ENCODE results near the gene ALPP. TPM values are rescaled to one million over a fixed set of nuclear protein-coding genes. Genes with fewer than 3 reads are reported as not detected.
A peak's percentile ranks its signal among the peaks of the same experiment; 100 is the strongest.
"Not testable (repeated sequence)": the region's sequence is repeated elsewhere in the genome, so short reads cannot be mapped to it uniquely, and the experiment has no call there.

Gene ALPP
- total and polyA plus RNA-seq, 4 donors: 7.0 to 25.8 (median 11.5) TPM

DNA sequence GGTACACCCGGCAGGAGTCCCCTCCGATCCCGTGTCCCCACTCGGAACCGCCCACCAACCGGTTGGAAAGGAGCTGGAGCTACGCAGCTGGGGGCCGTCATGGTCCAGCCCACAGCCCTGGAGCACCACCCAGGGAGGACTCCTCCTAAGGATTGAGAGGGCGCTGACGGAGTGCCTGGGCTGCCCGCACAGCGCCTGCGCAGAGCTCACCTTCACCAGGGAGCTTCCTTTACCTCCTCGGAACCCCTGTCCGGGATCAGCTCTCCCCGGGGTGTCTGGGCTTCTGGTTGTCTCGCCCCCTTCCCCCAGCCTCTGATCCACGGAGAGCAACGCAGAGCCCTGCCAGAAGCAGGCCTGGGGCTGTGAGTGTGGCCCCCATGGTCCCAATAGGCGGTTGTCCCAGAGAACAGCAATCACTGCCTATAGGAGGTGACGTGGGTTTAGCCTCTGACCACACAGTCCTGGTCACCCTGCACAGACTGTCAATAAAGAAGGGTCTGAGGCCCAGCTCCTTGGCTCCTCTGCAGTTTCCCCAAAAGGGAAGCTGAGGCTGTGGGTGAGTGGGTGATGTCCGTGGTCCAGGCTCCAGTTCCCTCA lies 42.7 kb downstream of the ALPP start:
- H3K36me3 ChIP-seq (ENCODE audit: control insufficient read depth in 4 of 4, insufficient read depth in 4 of 4, low read length in 4 of 4): no peaks in the 10 kb centered on the region
- no peak overlapping the region for H3K4me3 ChIP-seq
- no peak overlapping the region for H3K27ac ChIP-seq (ENCODE audit: low read depth in 1 of 2, low read length in 1 of 2)
- H3K9me3 ChIP-seq (ENCODE audit: control insufficient read depth in 4 of 4, insufficient read depth in 3 of 4, low read length in 3 of 4): peaks cover 0 to 15% (median 2%) of the 10 kb centered on the region in 4 donors
- WGBS, 2 donors: 21 to 26% methylated on average over 21 to 22 of the region's 22 CpGs
- TF ChIP-seq, protein P1, sequence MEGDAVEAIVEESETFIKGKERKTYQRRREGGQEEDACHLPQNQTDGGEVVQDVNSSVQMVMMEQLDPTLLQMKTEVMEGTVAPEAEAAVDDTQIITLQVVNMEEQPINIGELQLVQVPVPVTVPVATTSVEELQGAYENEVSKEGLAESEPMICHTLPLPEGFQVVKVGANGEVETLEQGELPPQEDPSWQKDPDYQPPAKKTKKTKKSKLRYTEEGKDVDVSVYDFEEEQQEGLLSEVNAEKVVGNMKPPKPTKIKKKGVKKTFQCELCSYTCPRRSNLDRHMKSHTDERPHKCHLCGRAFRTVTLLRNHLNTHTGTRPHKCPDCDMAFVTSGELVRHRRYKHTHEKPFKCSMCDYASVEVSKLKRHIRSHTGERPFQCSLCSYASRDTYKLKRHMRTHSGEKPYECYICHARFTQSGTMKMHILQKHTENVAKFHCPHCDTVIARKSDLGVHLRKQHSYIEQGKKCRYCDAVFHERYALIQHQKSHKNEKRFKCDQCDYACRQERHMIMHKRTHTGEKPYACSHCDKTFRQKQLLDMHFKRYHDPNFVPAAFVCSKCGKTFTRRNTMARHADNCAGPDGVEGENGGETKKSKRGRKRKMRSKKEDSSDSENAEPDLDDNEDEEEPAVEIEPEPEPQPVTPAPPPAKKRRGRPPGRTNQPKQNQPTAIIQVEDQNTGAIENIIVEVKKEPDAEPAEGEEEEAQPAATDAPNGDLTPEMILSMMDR (IDR thresholded peaks at IDR 0.05; ENCODE audit: control extremely low read depth, extremely low read depth): no peak
- peak in 1 of 3 donors; percentile 21 for DNase-seq
- ATAC-seq (ENCODE audit: insufficient read depth, low FRiP score): no peak
- no peak overlapping the region for H3K9ac ChIP-seq (ENCODE audit: insufficient read depth in 1 of 2, low read length in 2 of 2)
- H3K4me1 ChIP-seq (ENCODE audit: control insufficient read depth in 5 of 5, insufficient read depth in 5 of 5, low read length in 5 of 5): peaks cover 0 to 11% (median 0%) of the 10 kb centered on the region in 5 donors
- peaks cover 14 to 63% (median 42%) of the 10 kb centered on the region in 3 donors for H3K27me3 ChIP-seq (ENCODE audit: control insufficient read depth in 3 of 3, insufficient read depth in 3 of 3, low read length in 2 of 3)

DNA sequence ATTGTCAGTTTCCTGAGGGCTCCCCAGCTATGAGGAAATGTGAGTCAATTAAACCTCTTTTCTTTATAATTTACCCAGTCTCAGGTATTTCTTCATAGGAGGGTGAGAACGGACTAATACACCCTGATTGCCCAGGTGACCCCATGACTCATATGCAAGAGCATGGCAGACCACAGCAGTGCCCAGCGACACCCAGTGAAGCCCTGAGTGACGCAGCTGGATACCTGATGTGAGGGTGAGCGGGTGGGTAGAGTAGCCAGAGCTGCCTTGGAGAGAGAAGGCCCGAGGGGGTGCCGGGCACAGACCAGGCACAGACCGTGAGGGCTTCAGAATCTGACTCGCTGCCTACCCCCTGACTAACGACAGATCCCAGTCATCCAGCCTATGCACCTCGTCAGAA lies 43.5 kb downstream of the ALPP start:
- Histone ChIP-seq H3K27me3 (ENCODE audit: control insufficient read depth in 3 of 3, insufficient read depth in 3 of 3, low read length in 2 of 3) (peaks cover 10 to 63% (median 42%) of the 10 kb centered on the region in 3 donors), H3K9me3 (ENCODE audit: control insufficient read depth in 4 of 4, insufficient read depth in 3 of 4, low read length in 3 of 4) (peaks cover 0 to 15% (median 2%) of the 10 kb centered on the region in 4 donors), H3K36me3 (ENCODE audit: control insufficient read depth in 4 of 4, insufficient read depth in 4 of 4, low read length in 4 of 4) (no peaks in the 10 kb centered on the region), H3K27ac (ENCODE audit: low read depth in 1 of 2, low read length in 1 of 2) (no peak overlapping the region), H3K9ac (ENCODE audit: insufficient read depth in 1 of 2, low read length in 2 of 2) (no peak overlapping the region), H3K4me3 (no peak overlapping the region), H3K4me1 (ENCODE audit: control insufficient read depth in 5 of 5, insufficient read depth in 5 of 5, low read length in 5 of 5) (peaks cover 0 to 11% (median 0%) of the 10 kb centered on the region in 5 donors)
- TF ChIP-seq, protein P1 (IDR thresholded peaks at IDR 0.05; ENCODE audit: control extremely low read depth, extremely low read depth): no peak
- WGBS, 2 donors: 92 to 94% methylated on average over 10 of the region's 10 CpGs
- ATAC-seq (ENCODE audit: insufficient read depth, low FRiP score): no peak
- no peak for DNase-seq

DNA sequence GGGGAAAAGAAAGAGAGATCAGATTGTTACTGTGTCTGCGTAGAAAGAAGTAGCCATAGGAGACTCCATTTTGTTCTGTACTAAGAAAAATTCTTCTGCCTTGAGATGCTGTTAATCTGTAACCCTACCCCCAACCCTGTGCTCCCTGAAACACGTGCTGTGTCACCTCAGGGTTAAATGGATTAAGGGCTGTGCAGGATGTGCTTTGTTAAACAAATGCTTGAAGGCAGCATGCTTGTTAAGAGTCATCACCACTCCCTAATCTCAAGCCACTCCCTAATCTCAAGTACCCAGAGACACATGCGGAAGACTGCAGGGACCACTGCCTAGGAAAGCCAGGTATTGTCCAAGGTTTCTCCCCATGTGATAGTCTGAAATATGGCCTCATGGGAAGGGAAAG lies 44.4 kb downstream of the ALPP start:
- not testable (repeated sequence) for ATAC-seq (ENCODE audit: insufficient read depth, low FRiP score); DNase-seq; H3K9ac ChIP-seq (ENCODE audit: insufficient read depth in 1 of 2, low read length in 2 of 2); H3K36me3 ChIP-seq (ENCODE audit: control insufficient read depth in 4 of 4, insufficient read depth in 4 of 4, low read length in 4 of 4); H3K27ac ChIP-seq (ENCODE audit: low read depth in 1 of 2, low read length in 1 of 2); H3K4me3 ChIP-seq
- peaks cover 0 to 15% (median 2%) of the 10 kb centered on the region in 4 donors for H3K9me3 ChIP-seq (ENCODE audit: control insufficient read depth in 4 of 4, insufficient read depth in 3 of 4, low read length in 3 of 4)
- peaks cover 0 to 11% (median 0%) of the 10 kb centered on the region in 5 donors for H3K4me1 ChIP-seq (ENCODE audit: control insufficient read depth in 5 of 5, insufficient read depth in 5 of 5, low read length in 5 of 5)
- peaks cover 8 to 54% (median 36%) of the 10 kb centered on the region in 3 donors for H3K27me3 ChIP-seq (ENCODE audit: control insufficient read depth in 3 of 3, insufficient read depth in 3 of 3, low read length in 2 of 3)
- WGBS, 2 donors: 45 to 50% methylated on average over 3 of the region's 3 CpGs

DNA sequence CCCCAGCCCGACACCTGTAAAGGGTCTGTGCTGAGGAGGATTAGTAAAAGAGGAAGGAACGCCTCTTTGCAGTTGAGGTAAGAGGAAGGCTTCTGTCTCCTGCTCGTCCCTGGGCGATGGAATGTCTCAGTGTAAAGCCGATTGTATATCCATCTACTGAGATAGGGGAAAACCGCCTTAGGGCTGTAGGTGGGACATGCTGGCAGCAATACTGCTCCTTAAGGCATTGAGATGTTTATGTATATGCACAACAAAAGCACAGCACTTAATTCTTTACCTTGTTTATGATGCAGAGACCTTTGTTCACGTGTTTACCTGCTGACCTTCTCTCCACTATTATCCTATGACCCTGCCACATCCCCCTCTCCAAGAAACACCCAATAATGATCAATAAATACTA lies 44.9 kb downstream of the ALPP start:
- Histone ChIP-seq H3K27me3 (ENCODE audit: control insufficient read depth in 3 of 3, insufficient read depth in 3 of 3, low read length in 2 of 3) (peaks cover 4 to 49% (median 32%) of the 10 kb centered on the region in 3 donors), H3K9me3 (ENCODE audit: control insufficient read depth in 4 of 4, insufficient read depth in 3 of 4, low read length in 3 of 4) (peaks cover 0 to 15% (median 2%) of the 10 kb centered on the region in 4 donors), H3K4me1 (ENCODE audit: control insufficient read depth in 5 of 5, insufficient read depth in 5 of 5, low read length in 5 of 5) (peaks cover 0 to 10% (median 0%) of the 10 kb centered on the region in 5 donors)
- DNase-seq; H3K27ac ChIP-seq (ENCODE audit: low read depth in 1 of 2, low read length in 1 of 2); H3K36me3 ChIP-seq (ENCODE audit: control insufficient read depth in 4 of 4, insufficient read depth in 4 of 4, low read length in 4 of 4); H3K4me3 ChIP-seq; H3K9ac ChIP-seq (ENCODE audit: insufficient read depth in 1 of 2, low read length in 2 of 2); ATAC-seq (ENCODE audit: insufficient read depth, low FRiP score): not testable (repeated sequence)
- WGBS, 2 donors: 44 to 50% methylated on average over 6 to 7 of the region's 7 CpGs

Measured in lung (tissue), 12 donors.